Hematopoietic multipotent progenitor cell treated with erythropoietin and hydrocortisone succinate and interleukin-3 and kit ligand, for 17 days (in vitro differentiated cells): ENCODE measurements around the gene DEPP1.

Experiments
- DNase-seq: peaks from one replicate; pipeline ENCODE4 v3.0.0-alpha.2; 2015; ENCODE audit warnings: low spot score

The DEPP1 gene

GRCh38 chr10:44954042-44954441, 24.6 kb downstream of the DEPP1 start:
- no peak for DNase-seq

- no peak for DNase-seq
These were observed 25.8 kb downstream of the DEPP1 start for GRCh38 chr10:44952779-44953231.

GRCh38 chr10:44951576-44952226, 26.9 kb downstream of the DEPP1 start:
- DNase-seq: no peak

GRCh38 chr10:44950326-44951225, 28.0 kb downstream of the DEPP1 start:
- DNase-seq: no peak

- no peak for DNase-seq
These were observed 28.7 kb downstream of the DEPP1 start for GRCh38 chr10:44949915-44950314.

GRCh38 chr10:44949127-44949802, 29.3 kb downstream of the DEPP1 start:
- DNase-seq: no peak

- DNase-seq: no peak
These were observed 30.0 kb downstream of the DEPP1 start for GRCh38 chr10:44948642-44949041.

GRCh38 chr10:44947371-44948152, 31.0 kb downstream of the DEPP1 start:
- DNase-seq: no peak

- no peak for DNase-seq
These were observed 32.4 kb downstream of the DEPP1 start for GRCh38 chr10:44946205-44946604.

- no peak for DNase-seq
These were observed 34.3 kb downstream of the DEPP1 start for GRCh38 chr10:44944354-44944753.

- no peak for DNase-seq
These were observed 38.8 kb downstream of the DEPP1 start for GRCh38 chr10:44939691-44940401.

- DNase-seq: no peak
These were observed 39.7 kb downstream of the DEPP1 start for GRCh38 chr10:44938956-44939355.

GRCh38 chr10:44937196-44938005, 41.2 kb downstream of the DEPP1 start:
- no peak for DNase-seq

- DNase-seq: no peak
These were observed 42.2 kb downstream of the DEPP1 start for GRCh38 chr10:44936314-44936975.

- no peak for DNase-seq
These were observed 42.7 kb downstream of the DEPP1 start for GRCh38 chr10:44935966-44936295.

GRCh38 chr10:44935201-44935965, 43.2 kb downstream of the DEPP1 start:
- no peak for DNase-seq

GRCh38 chr10:44934416-44935200, 44.0 kb downstream of the DEPP1 start:
- DNase-seq: no peak
